Skin epidermis (tissue), 12 donors: Measurements from ENCODE around the gene MYO18A.
"Not testable (repeated sequence)": the region's sequence is repeated elsewhere in the genome, so short reads cannot be mapped to it uniquely, and the experiment has no call there.

Source experiments
- H3K27ac ChIP-seq, 21 experiments: fragments of 200-600 bp; sonication (generic) in 11 of 21; one replicate each; pipeline ENCODE4 v1.5.0; 2020; ENCODE audit warnings: mild to moderate bottlenecking in 3 of 21, inconsistent platforms in 2 of 21, moderate library complexity in 2 of 21
- H3K4me3 ChIP-seq, 7 experiments: fragments of 200-600 bp; sonication (generic) in 2 of 7; one replicate each; pipeline ENCODE4 v1.5.0; 2020; ENCODE audit warnings: inconsistent platforms in 2 of 7, mild to moderate bottlenecking in 2 of 7, moderate library complexity in 1 of 7

MYO18A gene

GRCh38 chr17:29151567-29151966 lies 28.6 kb downstream of the MYO18A start:
- peak overlapping the region in 5 of 21 experiments; percentile 1 to 87 (median 18) for H3K27ac ChIP-seq
- no peak overlapping the region for H3K4me3 ChIP-seq

GRCh38 chr17:29150161-29150560 lies 30.0 kb downstream of the MYO18A start:
- Histone ChIP-seq H3K27ac (peak overlapping the region in 20 of 21 experiments; percentile 16 to 89 (median 79)), H3K4me3 (no peak overlapping the region)

- H3K27ac ChIP-seq = peak overlapping the region in 20 of 21 experiments; percentile 16 to 89 (median 79)
- peak overlapping the region; percentile 16 to 45 (median 40) for H3K4me3 ChIP-seq
Observed at GRCh38 chr17:29149431-29150064, 30.6 kb downstream of the MYO18A start.

GRCh38 chr17:29148790-29149430 lies 31.3 kb downstream of the MYO18A start:
- peak overlapping the region; percentile 16 to 45 (median 40) for H3K4me3 ChIP-seq
- peak overlapping the region in 20 of 21 experiments; percentile 16 to 89 (median 79) for H3K27ac ChIP-seq

GRCh38 chr17:29148257-29148789 lies 31.9 kb downstream of the MYO18A start:
- Histone ChIP-seq H3K27ac (peak overlapping the region in 20 of 21 experiments; percentile 16 to 89 (median 79)), H3K4me3 (peak overlapping the region; percentile 16 to 45 (median 40))

GRCh38 chr17:29147682-29148081 lies 32.5 kb downstream of the MYO18A start:
- no peak overlapping the region for H3K4me3 ChIP-seq
- peak overlapping the region in 2 of 21 experiments; percentile 87 to 89 for H3K27ac ChIP-seq

GRCh38 chr17:29147228-29147627 lies 33.0 kb downstream of the MYO18A start:
- H3K27ac ChIP-seq = peak overlapping the region in 2 of 21 experiments; percentile 47 to 48

GRCh38 chr17:29146369-29146972 lies 33.7 kb downstream of the MYO18A start:
- Histone ChIP-seq H3K4me3 (no peak overlapping the region), H3K27ac (peak overlapping the region in 2 of 21 experiments; percentile 47 to 51)

More at GRCh38 chr17:29147228-29147627, 33.0 kb downstream of the MYO18A start:
- H3K4me3 ChIP-seq = not testable (repeated sequence)

GRCh38 chr17:29145289-29146073 lies 34.7 kb downstream of the MYO18A start:
- peak overlapping the region in 13 of 21 experiments; percentile 2 to 61 (median 28) for H3K27ac ChIP-seq
- H3K4me3 ChIP-seq = no peak overlapping the region

GRCh38 chr17:29143894-29144293 lies 36.3 kb downstream of the MYO18A start:
- Histone ChIP-seq H3K27ac (peak overlapping the region in 3 of 21 experiments; percentile 0 to 46 (median 3)), H3K4me3 (no peak overlapping the region)

GRCh38 chr17:29141514-29141876 lies 38.7 kb downstream of the MYO18A start:
- H3K4me3 ChIP-seq = peak overlapping the region in 1 of 7 experiments; percentile 38
- H3K27ac ChIP-seq = peak overlapping the region in 20 of 21 experiments; percentile 28 to 89 (median 74)

- Histone ChIP-seq H3K4me3 (peak overlapping the region; percentile 12 to 39 (median 33)), H3K27ac (peak overlapping the region in 20 of 21 experiments; percentile 28 to 89 (median 74))
Observed at GRCh38 chr17:29140631-29141513, 39.3 kb downstream of the MYO18A start.

- H3K4me3 ChIP-seq = peak overlapping the region; percentile 12 to 39 (median 33)
Observed at GRCh38 chr17:29140051-29140621, 40.1 kb downstream of the MYO18A start.

GRCh38 chr17:29138971-29139691 lies 41.1 kb downstream of the MYO18A start:
- H3K4me3 ChIP-seq = peak overlapping the region; percentile 2 to 39 (median 33)
- H3K27ac ChIP-seq = peak overlapping the region; percentile 7 to 89 (median 73)

More at GRCh38 chr17:29140051-29140621, 40.1 kb downstream of the MYO18A start:
- H3K27ac ChIP-seq = peak overlapping the region; percentile 28 to 89 (median 73)

GRCh38 chr17:29138184-29138955 lies 41.8 kb downstream of the MYO18A start:
- peak overlapping the region in 18 of 21 experiments; percentile 14 to 89 (median 76) for H3K27ac ChIP-seq
- H3K4me3 ChIP-seq = peak overlapping the region; percentile 2 to 39 (median 33)

GRCh38 chr17:29136998-29137730 lies 43.0 kb downstream of the MYO18A start:
- peak overlapping the region in 3 of 21 experiments; percentile 12 to 87 (median 33) for H3K27ac ChIP-seq
- no peak overlapping the region for H3K4me3 ChIP-seq
